ENCODE results near the gene CNOT6.
"Not testable (repeated sequence)": the region's sequence is repeated elsewhere in the genome, so short reads cannot be mapped to it uniquely, and the experiment has no call there.

- not testable (repeated sequence) for TF ChIP-seq CTCF (IDR thresholded peaks at IDR 0.05 in 4 of 5, conservative IDR thresholded peaks at IDR 0.05 in 1 of 5); POLR2A (IDR thresholded peaks at IDR 0.05)
These were observed 29.1 kb upstream of the CNOT6 start for GRCh38 chr5:180465052-180465451.
